H9 (cell line): Measurements from ENCODE around the gene WIPF1. TPM values are rescaled to one million over a fixed set of nuclear protein-coding genes. Genes with fewer than 3 reads are reported as not detected.

Experiments used
- DNase-seq: peaks from one replicate; pipeline ENCODE4 v3.0.0-alpha.2; 2017
- H2AFZ ChIP-seq: one replicate; pipeline ENCODE4 v1.6.1; 2013; ENCODE audit warnings: mild to moderate bottlenecking, low read length, control low read depth, moderate library complexity
- H2AK5ac ChIP-seq: 2 replicates; pipeline ENCODE4 v1.6.1; 2013; ENCODE audit warnings: low read length, control low read depth, mixed read lengths; ENCODE audit not compliant: insufficient read length
- H2BK120ac ChIP-seq: one replicate; pipeline ENCODE4 v1.6.1; 2013; ENCODE audit warnings: low read depth, mild to moderate bottlenecking, low read length, control low read depth, inconsistent platforms; ENCODE audit not compliant: poor library complexity, severe bottlenecking
- H2BK12ac ChIP-seq: 2 replicates; pipeline ENCODE4 v1.6.1; 2013; ENCODE audit warnings: low read length, control low read depth, mixed read lengths, low read depth; ENCODE audit not compliant: insufficient read length
- H2BK15ac ChIP-seq: 2 replicates; pipeline ENCODE4 v1.6.1; 2013; ENCODE audit warnings: low read depth, low read length, control low read depth
- H2BK20ac ChIP-seq: one replicate; pipeline ENCODE4 v1.6.1; 2013; ENCODE audit warnings: low read depth, mild to moderate bottlenecking, low read length, control low read depth, inconsistent platforms; ENCODE audit not compliant: poor library complexity, severe bottlenecking
- H2BK5ac ChIP-seq: 2 replicates; pipeline ENCODE4 v1.6.1; 2013; ENCODE audit warnings: low read length, control low read depth, mixed read lengths; ENCODE audit not compliant: insufficient read length
- H3K14ac ChIP-seq: 2 replicates; pipeline ENCODE4 v1.6.1; 2013; ENCODE audit warnings: low read length, control low read depth; ENCODE audit not compliant: insufficient read depth
- H3K18ac ChIP-seq: 2 replicates; pipeline ENCODE4 v1.6.1; 2013; ENCODE audit warnings: low read depth, mild to moderate bottlenecking, mixed read lengths, low read length, control low read depth; ENCODE audit not compliant: insufficient read length
- H3K23ac ChIP-seq: 2 replicates; pipeline ENCODE4 v1.6.1; 2013; ENCODE audit warnings: low read length, control low read depth, mixed read lengths, low read depth; ENCODE audit not compliant: insufficient read length
- H3K23me2 ChIP-seq: 2 replicates; pipeline ENCODE4 v1.6.1; 2013; ENCODE audit warnings: low read depth, mild to moderate bottlenecking, mixed read lengths, low read length, control low read depth; ENCODE audit not compliant: insufficient read length, poor library complexity, severe bottlenecking
- H3K27ac ChIP-seq: 2 replicates; pipeline ENCODE4 v1.5.1; 2013; ENCODE audit warnings: low read length, control low read depth, mixed read lengths, low read depth; ENCODE audit not compliant: insufficient read length
- H3K27me3 ChIP-seq: 2 replicates; pipeline ENCODE4 v1.6.1; 2013; ENCODE audit warnings: low read length, control low read depth, inconsistent platforms; ENCODE audit not compliant: insufficient read depth
- H3K4ac ChIP-seq: 2 replicates; pipeline ENCODE4 v1.6.1; 2013; ENCODE audit warnings: low read depth, mild to moderate bottlenecking, control low read depth, inconsistent platforms, low read length, moderate library complexity
- H3K4me1 ChIP-seq: 2 replicates; pipeline ENCODE4 v1.6.1; 2013; ENCODE audit warnings: low read length, control low read depth, inconsistent platforms; ENCODE audit not compliant: insufficient read depth
- H3K4me2 ChIP-seq: 2 replicates; pipeline ENCODE4 v1.6.1; 2013; ENCODE audit warnings: low read length, control low read depth, mixed read lengths; ENCODE audit not compliant: insufficient read length, insufficient read depth
- H3K56ac ChIP-seq: 2 replicates; pipeline ENCODE4 v1.6.1; 2013; ENCODE audit warnings: low read depth, mild to moderate bottlenecking, mixed read lengths, low read length, control low read depth; ENCODE audit not compliant: insufficient read length
- H3K79me1 ChIP-seq: 2 replicates; pipeline ENCODE4 v1.6.1; 2013; ENCODE audit warnings: low read depth, mild to moderate bottlenecking, moderate library complexity, low read length, control low read depth, inconsistent platforms; ENCODE audit not compliant: insufficient read depth, poor library complexity, severe bottlenecking
- H3K79me2 ChIP-seq: 2 replicates; pipeline ENCODE4 v1.6.1; 2013; ENCODE audit warnings: low read length, control low read depth, inconsistent platforms; ENCODE audit not compliant: insufficient read depth
- H3K9ac ChIP-seq: 2 replicates; pipeline ENCODE4 v1.6.1; 2013; ENCODE audit warnings: low read length, control low read depth, mixed read lengths; ENCODE audit not compliant: insufficient read length; ENCODE audit errors: extremely low read depth
- H3K9me3 ChIP-seq: one replicate; pipeline ENCODE4 v1.6.1; 2013; ENCODE audit warnings: low read depth, low read length, inconsistent platforms; ENCODE audit not compliant: control insufficient read depth
- H3T11ph ChIP-seq: one replicate; pipeline ENCODE4 v1.6.1; 2013; ENCODE audit warnings: mild to moderate bottlenecking, low read length, control low read depth, inconsistent platforms
- H4K20me1 ChIP-seq: one replicate; pipeline ENCODE4 v1.6.1; 2013; ENCODE audit not compliant: control insufficient read depth, insufficient read length, insufficient read depth
- H4K5ac ChIP-seq: 2 replicates; pipeline ENCODE4 v1.6.1; 2013; ENCODE audit warnings: low read depth, mild to moderate bottlenecking, mixed read lengths, low read length, control low read depth; ENCODE audit not compliant: insufficient read length
- H4K8ac ChIP-seq: replicated peaks from 2 replicates; pipeline ENCODE4 v1.6.1; 2013; ENCODE audit warnings: low read length, control low read depth, mixed read lengths, low read depth; ENCODE audit not compliant: insufficient read length
- H4K91ac ChIP-seq: 2 replicates; pipeline ENCODE4 v1.6.1; 2013; ENCODE audit warnings: low read depth, mild to moderate bottlenecking, moderate library complexity, mixed read lengths, low read length, control low read depth; ENCODE audit not compliant: insufficient read length
- H3K27ac Mint-ChIP-seq, 3 experiments: 2 replicates in 2 of 3; 3 replicates in 1 of 3; pipeline ENCODE4 v1.8.0; 2020 to 2021; ENCODE audit warnings: mixed read lengths in 3 of 3, mild to moderate bottlenecking in 1 of 3, moderate library complexity in 1 of 3
- H3K27me3 Mint-ChIP-seq: 2 replicates; pipeline ENCODE4 v1.8.0; 2021; ENCODE audit warnings: low read depth, mild to moderate bottlenecking, moderate library complexity, mixed read lengths
- H3K36me3 Mint-ChIP-seq, 3 experiments: 2 replicates in 2 of 3; 3 replicates in 1 of 3; pipeline ENCODE4 v1.8.0; 2020 to 2021; ENCODE audit warnings: low read depth in 3 of 3, mixed read lengths in 3 of 3; ENCODE audit not compliant: insufficient read depth in 1 of 3
- H3K4me1 Mint-ChIP-seq, 2 experiments: 2 replicates each; pipeline ENCODE4 v1.8.0; 2020; ENCODE audit warnings: mixed read lengths in 2 of 2
- H3K4me3 Mint-ChIP-seq, 2 experiments: 2 replicates in 1 of 2; 3 replicates in 1 of 2; pipeline ENCODE4 v1.8.0; 2020 to 2021; ENCODE audit warnings: mild to moderate bottlenecking in 2 of 2, mixed read lengths in 2 of 2, moderate library complexity in 1 of 2
- H3K9me3 Mint-ChIP-seq, 2 experiments: 2 replicates in 1 of 2; 3 replicates in 1 of 2; pipeline ENCODE4 v1.8.0; 2020; ENCODE audit warnings: mild to moderate bottlenecking in 2 of 2, mixed read lengths in 2 of 2, moderate library complexity in 1 of 2
- WGBS: extraction: QIAGEN DNeasy Blood & Tissue Kit; methylation state at CpG from one replicate; pipeline ENCODE4 v1.1.7; 2013; ENCODE audit warnings: missing lambda C conversion rate, low lambda C conversion rate, mixed read lengths; ENCODE audit not compliant: insufficient read length; ENCODE audit errors: extremely low coverage; 5-methylcytosine and 5-hydroxymethylcytosine counted together
- total RNA-seq: library from RNA; stranded (reverse); gene quantifications from 2 replicates; pipeline ENCODE4 v1.2.1, GENCODE V29; 2021
- TF ChIP-seq, protein P1 (sequence below): fragments of 200-600 bp; sonication (generic); conservative IDR thresholded peaks from 3 replicates; pipeline ENCODE4 v1.8.0; 2021; ENCODE audit warnings: antibody characterized with exemption, mild to moderate bottlenecking

The WIPF1 gene
- total RNA-seq, 1 experiment from 2014 or later, result 5.1 TPM

DNA sequence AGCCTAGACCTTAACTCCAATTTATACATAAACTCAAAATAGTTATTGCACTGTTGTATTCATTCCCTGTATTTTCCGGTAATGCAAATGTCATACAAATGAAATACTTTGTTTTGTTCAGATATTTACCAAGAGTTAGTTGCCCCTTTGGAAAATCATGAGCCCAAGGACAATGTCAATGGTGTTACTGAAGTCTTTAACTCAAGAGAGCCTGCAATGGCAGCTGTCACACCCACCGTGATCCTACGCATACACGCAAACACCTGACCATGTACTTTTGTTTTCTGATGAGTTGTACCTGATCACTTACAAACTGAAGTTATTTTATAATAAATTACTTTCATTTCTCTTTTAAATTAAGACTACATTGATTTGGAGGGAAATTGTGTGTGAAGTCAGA, 11.7 kb upstream of the WIPF1 start:
- Histone ChIP-seq H3K56ac (no peak overlapping the region), H2BK5ac (no peak overlapping the region), H2AFZ (no peak overlapping the region), H2BK12ac (no peak overlapping the region), H3K14ac (no peak overlapping the region), H4K5ac (no peak overlapping the region), H2BK15ac (no peak overlapping the region), H3K9me3 (no peaks in the 10 kb centered on the region), H3T11ph (no peak overlapping the region), H3K79me2 (no peaks in the 10 kb centered on the region), H3K79me1 (no peaks in the 10 kb centered on the region), H3K23me2 (no peaks in the 10 kb centered on the region), H3K27me3 (no peaks in the 10 kb centered on the region), H4K8ac (no peak overlapping the region), H2AK5ac (no peak overlapping the region), H2BK20ac (no peak overlapping the region), H3K23ac (no peak overlapping the region), H3K4ac (no peak overlapping the region), H2BK120ac (no peak overlapping the region), H4K91ac (no peak overlapping the region), H3K18ac (no peak overlapping the region), H3K4me2 (no peak overlapping the region), H3K27ac (no peak overlapping the region), H3K9ac (no peak overlapping the region), H4K20me1 (no peaks in the 10 kb centered on the region), H3K4me1 (no peaks in the 10 kb centered on the region)
- Mint-ChIP-seq H3K27ac (0 out of 7 replicates have a peak overlapping the region, but pooled peaks of 1 of the 3 experiments have one; percentile 11), H3K36me3 (no peaks in the 10 kb centered on the region), H3K27me3 (no peaks in the 10 kb centered on the region; the same call in 1 of the 2 replicates), H3K4me1 (peaks cover 0 to 5% of the 10 kb centered on the region in 2 experiments; a peak in 1 of 4 replicates), H3K4me3 (no peak overlapping the region), H3K9me3 (no peaks in the 10 kb centered on the region)
- WGBS, result no CpG with 5 or more reads among the region's 4 CpGs
- DNase-seq, result no peak
- TF ChIP-seq, protein P1, sequence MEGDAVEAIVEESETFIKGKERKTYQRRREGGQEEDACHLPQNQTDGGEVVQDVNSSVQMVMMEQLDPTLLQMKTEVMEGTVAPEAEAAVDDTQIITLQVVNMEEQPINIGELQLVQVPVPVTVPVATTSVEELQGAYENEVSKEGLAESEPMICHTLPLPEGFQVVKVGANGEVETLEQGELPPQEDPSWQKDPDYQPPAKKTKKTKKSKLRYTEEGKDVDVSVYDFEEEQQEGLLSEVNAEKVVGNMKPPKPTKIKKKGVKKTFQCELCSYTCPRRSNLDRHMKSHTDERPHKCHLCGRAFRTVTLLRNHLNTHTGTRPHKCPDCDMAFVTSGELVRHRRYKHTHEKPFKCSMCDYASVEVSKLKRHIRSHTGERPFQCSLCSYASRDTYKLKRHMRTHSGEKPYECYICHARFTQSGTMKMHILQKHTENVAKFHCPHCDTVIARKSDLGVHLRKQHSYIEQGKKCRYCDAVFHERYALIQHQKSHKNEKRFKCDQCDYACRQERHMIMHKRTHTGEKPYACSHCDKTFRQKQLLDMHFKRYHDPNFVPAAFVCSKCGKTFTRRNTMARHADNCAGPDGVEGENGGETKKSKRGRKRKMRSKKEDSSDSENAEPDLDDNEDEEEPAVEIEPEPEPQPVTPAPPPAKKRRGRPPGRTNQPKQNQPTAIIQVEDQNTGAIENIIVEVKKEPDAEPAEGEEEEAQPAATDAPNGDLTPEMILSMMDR, result no peak
